ENCODE measurements around the gene ALDH3A1.
"Not testable (repeated sequence)": the region's sequence is repeated elsewhere in the genome, so short reads cannot be mapped to it uniquely, and the experiment has no call there.

ALDH3A1 gene

DNA sequence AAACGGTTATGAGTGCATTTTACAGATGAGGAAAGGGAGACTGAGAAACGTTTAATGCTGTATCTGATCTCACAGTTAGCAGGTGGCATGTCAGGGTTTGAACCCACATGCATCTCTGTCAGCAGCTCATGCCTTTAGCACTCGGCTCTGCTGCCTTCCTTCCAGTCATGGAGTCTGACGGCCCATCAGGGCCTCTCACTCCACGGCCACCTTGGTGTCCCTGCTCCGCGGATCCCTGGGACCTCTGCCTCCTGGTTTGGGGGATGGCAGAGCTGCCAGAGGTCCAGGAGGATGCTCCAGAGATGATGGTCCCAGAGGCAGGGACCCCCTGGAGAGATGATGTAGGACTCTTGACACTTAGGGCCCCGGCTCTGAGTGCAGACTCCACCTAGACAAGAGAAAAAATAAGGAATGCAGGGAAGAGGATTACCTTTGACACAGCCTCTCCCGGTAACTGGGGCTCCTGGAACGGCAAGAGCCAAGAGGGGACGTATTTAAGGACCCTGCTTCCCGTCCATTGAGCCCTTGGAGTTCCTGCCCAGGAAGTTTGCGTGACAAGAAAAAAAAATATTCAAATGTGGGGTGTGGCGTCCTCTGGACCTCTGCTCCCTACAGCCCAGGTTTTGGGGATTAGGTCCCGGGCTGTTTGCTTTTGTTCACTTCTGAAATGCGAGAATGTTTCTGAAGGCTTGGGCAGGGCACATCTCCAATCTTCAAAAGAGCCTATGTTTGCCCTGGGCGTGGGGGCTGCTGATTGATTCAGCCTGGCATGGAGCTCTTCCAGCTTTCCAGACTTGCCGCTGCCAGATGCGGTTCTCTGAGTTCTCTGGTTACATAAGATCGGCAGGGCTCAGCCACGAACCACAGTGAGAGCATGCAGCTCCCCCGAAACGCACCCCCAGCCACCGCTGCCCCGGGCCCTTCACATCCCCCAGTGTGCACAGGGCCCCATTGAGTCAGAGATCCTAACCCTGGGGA, at the start of gene ALDH3A1:
Gene ALDH3A1, minus strand, starts transcription at position 470 of the 978 bp plus-strand sequence. CDS start 3,169 bp downstream, outside the sequence.
- no peak for DNase-seq

- DNase-seq = peak; percentile 7
Observed at GRCh38 chr17:19796457-19796856, 48.4 kb upstream of the ALDH3A1 start.

- no peak for DNase-seq
Observed at GRCh38 chr17:19791918-19792550, 43.9 kb upstream of the ALDH3A1 start.

DNA sequence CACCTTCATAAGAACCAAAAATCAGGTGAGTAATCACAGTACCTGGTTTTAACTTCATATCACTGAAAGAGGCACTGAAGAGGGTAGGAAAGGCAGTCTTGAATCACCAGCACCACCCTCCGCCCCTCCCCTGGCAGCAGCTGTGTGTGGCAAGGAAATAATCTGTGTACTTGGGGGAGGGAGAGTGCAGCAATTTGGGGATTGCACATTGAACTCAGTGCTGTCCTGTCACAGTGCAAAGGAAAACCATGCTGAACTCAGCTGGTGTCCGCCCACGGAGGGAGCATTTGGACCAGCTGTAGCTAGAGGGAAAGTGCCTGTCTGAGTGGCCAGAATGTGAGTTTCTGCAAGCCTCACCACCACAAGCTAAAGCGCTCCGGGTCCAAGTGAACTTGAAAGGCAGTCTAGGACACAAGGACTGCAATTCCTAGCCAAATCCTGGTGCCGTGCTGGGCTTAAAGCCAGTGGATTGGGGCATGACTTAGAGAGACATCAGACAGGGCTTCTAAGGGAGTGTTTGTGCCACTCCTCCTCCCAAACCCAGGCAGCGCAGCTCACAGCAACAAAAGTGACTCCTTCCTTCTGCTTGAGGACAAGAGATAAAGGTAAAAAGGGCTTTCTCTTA, 39.7 kb upstream of the ALDH3A1 start:
- DNase-seq = no peak

DNA sequence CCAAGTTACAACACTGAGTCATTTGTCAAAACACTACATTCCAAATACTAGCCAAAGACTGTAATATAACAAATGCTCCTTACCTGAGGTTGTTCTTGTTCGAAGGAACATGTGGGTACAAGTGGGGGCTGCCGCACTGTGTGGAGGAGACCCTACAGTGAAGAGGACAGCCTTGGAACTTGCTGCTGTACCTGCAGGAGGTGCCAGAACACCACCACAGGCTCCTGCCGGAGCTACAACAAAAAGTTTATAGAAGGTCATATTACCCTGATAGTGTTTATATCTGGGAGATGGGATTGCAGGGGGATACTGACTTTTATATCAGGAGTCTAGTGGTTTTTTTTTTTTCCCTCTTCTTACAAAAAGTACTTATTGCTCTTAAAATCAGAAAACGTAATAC, 37.8 kb upstream of the ALDH3A1 start:
- DNase-seq = no peak

GRCh38 chr17:19781488-19782458, 33.7 kb upstream of the ALDH3A1 start:
- no peak for DNase-seq

DNA sequence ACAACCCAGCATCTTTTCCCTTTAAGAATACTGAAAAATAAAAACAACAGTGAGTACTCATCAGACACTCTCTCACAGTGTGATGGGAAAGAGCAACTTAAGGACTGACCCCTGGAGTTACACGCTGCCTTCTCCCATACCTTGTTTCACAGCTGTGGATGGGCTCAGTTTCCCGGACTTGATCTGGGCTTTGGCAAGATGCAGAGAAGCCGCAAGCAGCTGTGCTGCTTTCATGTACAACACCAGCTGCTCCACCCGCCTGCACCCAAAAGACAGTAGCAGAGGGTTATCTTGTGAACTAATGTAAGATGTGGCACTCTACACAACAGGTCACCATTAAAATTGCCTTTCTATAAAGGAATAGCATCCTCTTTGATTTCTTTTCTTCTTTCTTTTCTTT, 32.7 kb upstream of the ALDH3A1 start:
- no peak for DNase-seq

DNA sequence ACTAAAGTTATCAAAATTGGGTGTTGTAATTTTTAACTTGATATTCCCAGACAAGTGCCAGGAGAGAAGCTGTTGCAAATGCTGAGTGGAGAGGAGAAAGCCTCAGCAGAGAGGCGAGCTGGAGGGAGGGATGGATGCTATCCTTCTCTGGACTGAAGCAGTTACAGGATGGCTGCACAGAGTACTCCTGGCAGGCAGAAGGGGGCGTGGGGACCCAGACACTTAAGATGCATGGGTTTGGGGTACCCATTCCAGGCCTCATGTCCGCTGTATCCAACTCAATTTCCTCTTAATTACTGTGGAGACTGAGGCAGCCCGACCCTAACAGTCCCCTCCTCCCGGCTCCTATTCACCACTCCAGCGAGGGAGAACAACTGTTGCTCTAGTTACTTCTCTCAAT, 25.4 kb upstream of the ALDH3A1 start:
- DNase-seq = no peak

- no peak for DNase-seq
Observed at GRCh38 chr17:19771971-19772630, 24.0 kb upstream of the ALDH3A1 start.

GRCh38 chr17:19770985-19771735, 23.1 kb upstream of the ALDH3A1 start:
- DNase-seq = no peak

GRCh38 chr17:19769946-19770652, 22.0 kb upstream of the ALDH3A1 start:
- DNase-seq = no peak

DNA sequence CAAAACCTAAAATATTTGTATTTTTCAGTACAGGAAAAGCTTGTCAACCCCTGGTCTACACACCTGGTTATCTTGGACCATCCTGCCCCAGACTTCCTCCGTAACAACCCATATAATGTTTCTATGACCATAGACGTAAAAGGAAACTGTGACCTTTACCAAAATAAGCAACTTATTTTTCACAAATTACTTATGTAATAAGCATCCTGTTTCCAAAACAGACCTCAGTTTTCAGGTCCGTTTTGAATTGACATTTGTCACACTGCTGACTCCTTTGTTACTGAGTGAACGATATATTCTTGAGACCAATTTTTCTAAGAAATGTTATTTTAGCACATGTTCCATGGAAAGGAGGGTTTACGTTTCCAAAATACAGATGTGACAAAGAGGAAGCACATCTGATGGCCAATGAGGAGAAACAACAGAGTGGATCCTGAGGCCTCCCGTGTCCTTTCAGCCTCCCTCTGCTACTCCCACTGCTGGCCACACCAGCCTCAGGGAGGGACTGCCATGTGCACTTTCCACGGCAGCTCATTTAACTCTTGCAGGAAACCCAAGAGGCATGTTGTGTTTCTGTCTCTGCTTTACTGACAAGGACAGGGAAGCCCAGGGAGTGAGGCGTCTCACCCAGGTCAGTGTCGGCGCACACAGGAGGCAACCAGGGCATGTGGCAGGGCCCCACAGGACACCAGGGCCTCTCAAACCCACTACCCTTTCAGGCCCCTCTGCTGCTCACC, 20.1 kb upstream of the ALDH3A1 start:
- no peak for DNase-seq

GRCh38 chr17:19766421-19767270, 18.5 kb upstream of the ALDH3A1 start:
- DNase-seq = peak; percentile 72

GRCh38 chr17:19766016-19766415, 17.9 kb upstream of the ALDH3A1 start:
- DNase-seq = no peak

GRCh38 chr17:19763991-19764390, 15.9 kb upstream of the ALDH3A1 start:
- DNase-seq = not testable (repeated sequence)

- DNase-seq = no peak
Observed at GRCh38 chr17:19763416-19763815, 15.3 kb upstream of the ALDH3A1 start.

GRCh38 chr17:19762515-19762961, 14.4 kb upstream of the ALDH3A1 start:
- peak; percentile 79 for DNase-seq

DNA sequence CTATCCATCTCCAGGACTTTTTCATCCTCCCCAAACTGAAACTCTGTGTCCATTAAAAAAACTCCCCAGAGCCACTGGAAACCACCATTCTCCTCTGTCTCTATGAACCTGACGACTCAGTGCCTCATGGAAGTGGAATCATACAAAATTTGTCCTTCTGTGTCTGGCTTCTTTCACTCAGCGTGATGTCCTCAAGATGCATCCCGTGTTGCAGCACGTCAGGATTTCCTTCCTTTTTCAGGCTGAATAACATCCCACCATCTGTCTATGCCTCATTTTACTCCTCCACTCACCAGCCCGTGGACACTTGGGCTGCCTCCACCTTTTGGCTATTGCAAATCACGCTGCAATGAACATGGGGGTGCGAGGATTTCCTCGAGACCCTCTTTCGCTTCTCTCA, 12.6 kb upstream of the ALDH3A1 start:
- DNase-seq = no peak

Measured in DMS53 (cell line).